Neuronal stem cell (in vitro differentiated cells): Measurements from ENCODE around the gene STK32C.

ENCODE experiments used
- DNase-seq: peaks from one replicate; pipeline ENCODE4 v3.0.0-alpha.2; 2013; ENCODE audit warnings: low spot score
- H2AFZ ChIP-seq: one replicate; pipeline ENCODE4 v1.6.1; 2013; ENCODE audit warnings: mild to moderate bottlenecking, low read length, inconsistent platforms
- H2AK5ac ChIP-seq: 2 replicates; pipeline ENCODE4 v1.6.1; 2013; ENCODE audit warnings: low read depth, mild to moderate bottlenecking, inconsistent platforms, low read length, moderate library complexity, mixed read lengths
- H2BK120ac ChIP-seq: 2 replicates; pipeline ENCODE4 v1.6.1; 2013; ENCODE audit warnings: low read depth, mild to moderate bottlenecking, inconsistent platforms, low read length, moderate library complexity, mixed read lengths
- H2BK12ac ChIP-seq: one replicate; pipeline ENCODE4 v1.6.1; 2013; ENCODE audit warnings: low read length, inconsistent platforms
- H2BK15ac ChIP-seq: 2 replicates; pipeline ENCODE4 v1.6.1; 2013; ENCODE audit warnings: mild to moderate bottlenecking, low read length, inconsistent platforms, mixed read lengths
- H2BK5ac ChIP-seq: one replicate; pipeline ENCODE4 v1.6.1; 2013; ENCODE audit warnings: inconsistent platforms, mild to moderate bottlenecking, low read length, moderate library complexity
- H3K14ac ChIP-seq: one replicate; pipeline ENCODE4 v1.6.1; 2013; ENCODE audit warnings: low read length, inconsistent platforms
- H3K18ac ChIP-seq: 2 replicates; pipeline ENCODE4 v1.6.1; 2013; ENCODE audit warnings: low read length, inconsistent platforms
- H3K23ac ChIP-seq: 2 replicates; pipeline ENCODE4 v1.6.1; 2013; ENCODE audit warnings: low read depth, mild to moderate bottlenecking, mixed read lengths, low read length, inconsistent platforms; ENCODE audit not compliant: poor library complexity
- H3K27ac ChIP-seq: replicated peaks from 3 replicates; pipeline ENCODE4 v1.5.1; 2013; ENCODE audit warnings: low read length, inconsistent platforms
- H3K27me3 ChIP-seq, 3 experiments: 2 replicates each; pipeline ENCODE4 v1.6.1; 2013; ENCODE audit warnings: low read length in 3 of 3, mild to moderate bottlenecking in 2 of 3, inconsistent platforms in 1 of 3, low read depth in 1 of 3, mixed read lengths in 1 of 3, moderate library complexity in 1 of 3; ENCODE audit not compliant: control insufficient read depth in 3 of 3, insufficient read depth in 3 of 3
- H3K36me3 ChIP-seq, 2 donors: replicated peaks in 1 of 2; 2 replicates each; pipeline ENCODE4 v1.6.1; 2013; ENCODE audit warnings: low read length in 2 of 2; ENCODE audit not compliant: control insufficient read depth in 2 of 2, insufficient read depth in 2 of 2
- H3K4ac ChIP-seq: 2 replicates; pipeline ENCODE4 v1.6.1; 2013; ENCODE audit warnings: inconsistent platforms, mild to moderate bottlenecking, low read length, moderate library complexity
- H3K4me1 ChIP-seq, 2 donors: 1 replicate in 1 of 2; 2 replicates in 1 of 2; pipeline ENCODE4 v1.6.1; 2013; ENCODE audit warnings: low read length in 2 of 2, low read depth in 1 of 2; ENCODE audit not compliant: control insufficient read depth in 2 of 2, insufficient read depth in 1 of 2
- H3K4me2 ChIP-seq: one replicate; pipeline ENCODE4 v1.6.1; 2013; ENCODE audit warnings: mild to moderate bottlenecking, low read length, inconsistent platforms; ENCODE audit not compliant: insufficient read depth, poor library complexity, severe bottlenecking
- H3K4me3 ChIP-seq, 2 donors: 2 replicates each; pipeline ENCODE4 v1.5.1; 2013; ENCODE audit warnings: low read length in 2 of 2, mild to moderate bottlenecking in 2 of 2, inconsistent platforms in 1 of 2, moderate library complexity in 1 of 2
- H3K79me1 ChIP-seq: one replicate; pipeline ENCODE4 v1.6.1; 2013; ENCODE audit warnings: low read depth, mild to moderate bottlenecking, inconsistent platforms, low read length, moderate library complexity
- H3K9ac ChIP-seq: one replicate; pipeline ENCODE4 v1.6.1; 2013; ENCODE audit warnings: mild to moderate bottlenecking, low read depth, low read length, inconsistent platforms; ENCODE audit not compliant: poor library complexity
- H3K9me3 ChIP-seq, 2 donors: replicated peaks in 1 of 2; 2 replicates each; pipeline versions ENCODE3 to v1.6.1; 2013; ENCODE audit warnings: low read length in 2 of 2, mild to moderate bottlenecking in 2 of 2, inconsistent platforms in 1 of 2, low read depth in 1 of 2, mixed read lengths in 1 of 2, moderate library complexity in 1 of 2; ENCODE audit not compliant: control insufficient read depth in 2 of 2, insufficient read depth in 1 of 2
- H4K8ac ChIP-seq: one replicate; pipeline ENCODE4 v1.6.1; 2013; ENCODE audit warnings: low read depth, mild to moderate bottlenecking, inconsistent platforms, low read length, moderate library complexity
- H4K91ac ChIP-seq: one replicate; pipeline ENCODE4 v1.6.1; 2013; ENCODE audit warnings: low read length, low read depth, mild to moderate bottlenecking, inconsistent platforms; ENCODE audit not compliant: poor library complexity
- WGBS, 2 donors: extraction: QIAGEN DNeasy Blood & Tissue Kit; methylation state at CpG; one replicate each; pipeline ENCODE4 v1.1.7; 2013; ENCODE audit warnings: missing lambda C conversion rate in 2 of 2, mixed read lengths in 1 of 2; ENCODE audit not compliant: insufficient read length in 2 of 2, insufficient replicate concordance in 1 of 2; ENCODE audit errors: extremely low coverage in 2 of 2; 5-methylcytosine and 5-hydroxymethylcytosine counted together

STK32C gene

GRCh38 chr10:132351611-132352010, 43.9 kb upstream of the STK32C start:
- no CpG with 5 or more reads among the region's 25 CpGs for WGBS, 2 donors

GRCh38 chr10:132350946-132351345, 43.2 kb upstream of the STK32C start:
- no peak for DNase-seq
- peak overlapping the region; percentile 73 for H3K23ac ChIP-seq
- no peaks in the 10 kb centered on the region for H3K9me3 ChIP-seq
- no peaks in the 10 kb centered on the region for H3K27me3 ChIP-seq
- no peak overlapping the region for H3K4me3 ChIP-seq
- H2BK5ac ChIP-seq: no peak overlapping the region
- no peak overlapping the region for H4K91ac ChIP-seq
- peak overlapping the region; percentile 85 for H3K14ac ChIP-seq
- peak overlapping the region; percentile 37 for H2AK5ac ChIP-seq
- H3K4ac ChIP-seq: peak overlapping the region; percentile 37
- WGBS, 2 donors: no CpG with 5 or more reads among the region's 17 CpGs
- H3K36me3 ChIP-seq: peaks cover 0 to 51% of the 10 kb centered on the region in 2 donors
- peak overlapping the region; percentile 98 for H4K8ac ChIP-seq
- no peaks in the 10 kb centered on the region for H3K79me1 ChIP-seq
- H2BK120ac ChIP-seq: no peak overlapping the region
- H2AFZ ChIP-seq: no peak overlapping the region
- no peak overlapping the region for H3K4me2 ChIP-seq
- peak overlapping the region; percentile 58 for H2BK12ac ChIP-seq
- H3K18ac ChIP-seq: peak overlapping the region; percentile 38
- H3K9ac ChIP-seq: peak overlapping the region; percentile 77
- no peaks in the 10 kb centered on the region for H3K4me1 ChIP-seq
- H3K27ac ChIP-seq: no peak overlapping the region
- peak overlapping the region; percentile 58 for H2BK15ac ChIP-seq

More at GRCh38 chr10:132351611-132352010, 43.9 kb upstream of the STK32C start:
- Histone ChIP-seq H2BK120ac (no peak overlapping the region), H3K79me1 (no peaks in the 10 kb centered on the region), H4K91ac (no peak overlapping the region), H3K27ac (no peak overlapping the region), H2AK5ac (peak overlapping the region; percentile 47), H2AFZ (no peak overlapping the region), H3K36me3 (peaks cover 0 to 49% of the 10 kb centered on the region in 2 donors), H3K4ac (no peak overlapping the region), H3K23ac (peak overlapping the region; percentile 17), H2BK15ac (no peak overlapping the region), H4K8ac (no peak overlapping the region), H2BK5ac (no peak overlapping the region), H3K4me1 (no peaks in the 10 kb centered on the region), H3K18ac (peak overlapping the region; percentile 64), H3K14ac (no peak overlapping the region), H3K27me3 (no peaks in the 10 kb centered on the region), H3K4me3 (no peak overlapping the region), H2BK12ac (no peak overlapping the region), H3K9ac (no peak overlapping the region), H3K9me3 (no peaks in the 10 kb centered on the region), H3K4me2 (no peak overlapping the region)
- no peak for DNase-seq

- no peaks in the 10 kb centered on the region for H3K9me3 ChIP-seq
- no peak overlapping the region for H3K18ac ChIP-seq
- no peak for DNase-seq
- H3K79me1 ChIP-seq: no peaks in the 10 kb centered on the region
- peak overlapping the region; percentile 89 for H3K14ac ChIP-seq
- no peak overlapping the region for H4K8ac ChIP-seq
- no peak overlapping the region for H3K27ac ChIP-seq
- peak overlapping the region; percentile 40 for H2AK5ac ChIP-seq
- H4K91ac ChIP-seq: no peak overlapping the region
- peaks cover 2 to 57% of the 10 kb centered on the region in 2 donors for H3K36me3 ChIP-seq
- H2AFZ ChIP-seq: no peak overlapping the region
- no peaks in the 10 kb centered on the region for H3K4me1 ChIP-seq
- H3K27me3 ChIP-seq: no peaks in the 10 kb centered on the region
- no CpG with 5 or more reads among the region's 11 CpGs for whole genome bisulfite sequencing, 2 donors
- H2BK15ac ChIP-seq: peak overlapping the region; percentile 9
- peak overlapping the region; percentile 50 for H3K9ac ChIP-seq
- H2BK120ac ChIP-seq: no peak overlapping the region
- H2BK5ac ChIP-seq: peak overlapping the region; percentile 44
- no peak overlapping the region for H3K4me2 ChIP-seq
- H2BK12ac ChIP-seq: no peak overlapping the region
- no peak overlapping the region for H3K4me3 ChIP-seq
- peak overlapping the region; percentile 66 for H3K4ac ChIP-seq
- H3K23ac ChIP-seq: peak overlapping the region; percentile 91
Measured at GRCh38 chr10:132350391-132350790, 42.6 kb upstream of the STK32C start.

- H3K27me3 ChIP-seq: no peaks in the 10 kb centered on the region
- H2AK5ac ChIP-seq: no peak overlapping the region
- H2BK5ac ChIP-seq: no peak overlapping the region
- H4K8ac ChIP-seq: no peak overlapping the region
- no peak overlapping the region for H3K18ac ChIP-seq
- no peak overlapping the region for H4K91ac ChIP-seq
- H3K4me2 ChIP-seq: no peak overlapping the region
- H3K4me3 ChIP-seq: no peak overlapping the region
- H3K4me1 ChIP-seq: no peaks in the 10 kb centered on the region
- no peak for DNase-seq
- no peak overlapping the region for H2BK12ac ChIP-seq
- H3K4ac ChIP-seq: no peak overlapping the region
- no peaks in the 10 kb centered on the region for H3K9me3 ChIP-seq
- no peak overlapping the region for H3K14ac ChIP-seq
- H3K9ac ChIP-seq: no peak overlapping the region
- H3K36me3 ChIP-seq: peaks cover 2 to 63% of the 10 kb centered on the region in 2 donors
- WGBS, 2 donors: no CpG with 5 or more reads among the region's 6 CpGs
- H3K79me1 ChIP-seq: no peaks in the 10 kb centered on the region
- H2AFZ ChIP-seq: no peak overlapping the region
- H2BK15ac ChIP-seq: no peak overlapping the region
- H3K23ac ChIP-seq: no peak overlapping the region
- no peak overlapping the region for H2BK120ac ChIP-seq
- no peak overlapping the region for H3K27ac ChIP-seq
Measured at GRCh38 chr10:132349766-132350165, 42.0 kb upstream of the STK32C start.
